HCT116 (cell line): ENCODE measurements around the gene KIF13A. TPM values are rescaled to one million over a fixed set of nuclear protein-coding genes. Genes with fewer than 3 reads are reported as not detected.

Experiments
- ATAC-seq: fragments of 200-7000 bp; cut with Tn5 transposase; 2 replicates; pipeline ENCODE4 v1.9.1; 2020; ENCODE audit warnings: mild to moderate bottlenecking, moderate library complexity
- BruUV-seq: library from RNA; stranded (reverse); fragments of 400-500 nt; replicated peaks from 2 replicates; lab custom pipeline; 2021; lab: Mats Ljungman, UMichigan
- CTCF ChIA-PET: fragments of 300-600 bp; sonication (Branson Sonifier 250); formaldehyde crosslinking; loops from one replicate; lab custom pipeline; 2021; ENCODE audit warnings: antibody characterized with exemption; lab: Charles Lee
- POLR2A ChIA-PET: fragments of 300-600, 350-600 bp; sonication (Branson Sonifier 250); formaldehyde crosslinking; loops from one replicate; lab custom pipeline; 2021; ENCODE audit warnings: antibody characterized with exemption; lab: Charles Lee
- RAD21 ChIA-PET, 2 experiments: fragments of 300-600 bp; sonication (Branson Sonifier 250); formaldehyde crosslinking; loops; one replicate each; lab custom pipeline; 2023; ENCODE audit warnings: low total read pairs in 2 of 2; ENCODE audit not compliant: uncharacterized antibody in 2 of 2, unreplicated experiment in 2 of 2, low non-redundant PET in 1 of 2; lab: Charles Lee
- DNase-seq: peaks from one replicate; pipeline ENCODE4 v3.0.0-alpha.2; 2010; ENCODE audit warnings: low read depth, low spot score
- H2AFZ ChIP-seq: fragments of 200-600 bp; shearing (Covaris generic), sonication (generic); 2 replicates; pipeline ENCODE4 v1.6.1; 2017; ENCODE audit warnings: low read depth, mixed run types, mixed read lengths, antibody characterized with exemption, low read length; ENCODE audit not compliant: poor library complexity, severe bottlenecking
- H3K27ac ChIP-seq: 2 replicates; pipeline ENCODE4 v1.5.1; 2012; ENCODE audit warnings: low read depth, low read length
- H3K27me3 ChIP-seq: fragments of 200-600 bp; sonication (generic); 2 replicates; pipeline ENCODE4 v1.6.1; 2016; ENCODE audit warnings: mixed run types, low read length, mixed read lengths; ENCODE audit not compliant: insufficient read depth
- H3K36me3 ChIP-seq, 2 experiments: fragments of 200-500 bp in 1 of 2; fragments of 200-600 bp in 1 of 2; sonication (Bioruptor generic) in 1 of 2; sonication (generic) in 1 of 2; 2 replicates each; pipeline versions ENCODE4 v1.5.1 to v1.6.1; 2014 to 2016; ENCODE audit warnings: low read length in 2 of 2, inconsistent platforms in 1 of 2, mixed read lengths in 1 of 2, mixed run types in 1 of 2; ENCODE audit not compliant: insufficient read depth in 2 of 2, control insufficient read depth in 1 of 2
- H3K4me1 ChIP-seq, 2 experiments: fragments of 200-600 bp in 1 of 2; sonication (generic) in 1 of 2; 2 replicates each; pipeline versions ENCODE4 v1.5.1 to v1.6.1; 2012 to 2017; ENCODE audit warnings: low read length in 2 of 2, inconsistent platforms in 1 of 2, mild to moderate bottlenecking in 1 of 2, mixed read lengths in 1 of 2, mixed run types in 1 of 2, moderate library complexity in 1 of 2; ENCODE audit not compliant: insufficient read depth in 2 of 2, control insufficient read depth in 1 of 2
- H3K4me2 ChIP-seq: fragments of 200-600 bp; sonication (generic); 2 replicates; pipeline ENCODE4 v1.6.1; 2017; ENCODE audit warnings: mixed run types, low read length, mixed read lengths
- H3K4me3 ChIP-seq, 2 experiments: fragments of 200-600 bp in 1 of 2; sonication (generic) in 1 of 2; replicated peaks in 1 of 2; 2 replicates each; pipeline ENCODE4 v1.5.1; 2011 to 2016; ENCODE audit warnings: low read length in 2 of 2, control low read depth in 1 of 2, low read depth in 1 of 2, mild to moderate bottlenecking in 1 of 2, mixed read lengths in 1 of 2, mixed run types in 1 of 2
- H3K79me2 ChIP-seq: fragments of 200-600 bp; sonication (generic); 2 replicates; pipeline ENCODE4 v1.6.1; 2017; ENCODE audit warnings: mild to moderate bottlenecking, mixed run types, low read length, moderate library complexity, mixed read lengths; ENCODE audit not compliant: insufficient read depth
- H3K9ac ChIP-seq: fragments of 200-600 bp; sonication (generic); 2 replicates; pipeline ENCODE4 v1.6.1; 2016; ENCODE audit warnings: low read length, mixed read lengths
- H3K9me2 ChIP-seq: fragments of 200-600 bp; sonication (generic), shearing (Covaris generic); 2 replicates; pipeline ENCODE4 v1.6.1; 2017; ENCODE audit warnings: mixed run types, mild to moderate bottlenecking, moderate library complexity; ENCODE audit not compliant: insufficient read depth
- H3K9me3 ChIP-seq, 2 experiments: fragments of 200-500 bp in 1 of 2; fragments of 200-600 bp in 1 of 2; sonication (Bioruptor generic) in 1 of 2; sonication (generic) in 1 of 2; 2 replicates each; pipeline ENCODE4 v1.6.1; 2014 to 2017; ENCODE audit warnings: low read length in 2 of 2, mixed read lengths in 2 of 2, inconsistent platforms in 1 of 2, low read depth in 1 of 2, mild to moderate bottlenecking in 1 of 2, mixed run types in 1 of 2, moderate library complexity in 1 of 2; ENCODE audit not compliant: control insufficient read depth in 1 of 2, insufficient read depth in 1 of 2
- H4K20me1 ChIP-seq: fragments of 200-600 bp; sonication (generic), shearing (Covaris generic); 2 replicates; pipeline ENCODE4 v1.6.1; 2017; ENCODE audit warnings: mixed run types, mild to moderate bottlenecking, moderate library complexity; ENCODE audit not compliant: insufficient read depth
- ATF3 ChIP-seq: IDR thresholded peaks from 2 replicates; pipeline ENCODE4 v1.6.1; 2012
- CBX3 ChIP-seq: IDR thresholded peaks from 2 replicates; pipeline ENCODE4 v1.6.1; 2012; ENCODE audit warnings: low read depth
- CEBPB ChIP-seq: IDR thresholded peaks from 2 replicates; pipeline ENCODE4 v1.6.1; 2012; ENCODE audit warnings: low read depth
- EGR1 ChIP-seq: IDR thresholded peaks from 2 replicates; pipeline ENCODE4 v1.6.1; 2012; ENCODE audit warnings: low read depth
- EZH2phosphoT487 ChIP-seq: fragments of 200-600 bp; IDR thresholded peaks from 2 replicates; pipeline ENCODE4 v1.6.1; 2018; ENCODE audit warnings: antibody characterized with exemption, borderline replicate concordance
- JUND ChIP-seq: IDR thresholded peaks from 2 replicates; pipeline ENCODE4 v1.6.1; 2012
- POLR2A ChIP-seq: IDR thresholded peaks from 2 replicates; pipeline ENCODE4 v1.7.0; 2011; ENCODE audit warnings: borderline replicate concordance; ENCODE audit not compliant: insufficient read depth, insufficient read length; ENCODE audit errors: extremely low read depth
- POLR2AphosphoS5 ChIP-seq: IDR thresholded peaks from 2 replicates; pipeline ENCODE4 v1.6.1; 2011; ENCODE audit warnings: mild to moderate bottlenecking, low read depth, low read length, moderate library complexity
- RAD21 ChIP-seq: IDR thresholded peaks from 2 replicates; pipeline ENCODE4 v1.6.1; 2012; ENCODE audit warnings: low read depth, mild to moderate bottlenecking
- REST ChIP-seq: IDR thresholded peaks from 2 replicates; pipeline ENCODE4 v1.6.1; 2012; ENCODE audit warnings: low read depth
- SIN3A ChIP-seq: IDR thresholded peaks from 2 replicates; pipeline ENCODE4 v1.6.1; 2012; ENCODE audit warnings: low read depth
- SP1 ChIP-seq: IDR thresholded peaks from 2 replicates; pipeline ENCODE4 v1.6.1; 2012; ENCODE audit warnings: low read depth
- SRF ChIP-seq: IDR thresholded peaks from 2 replicates; pipeline ENCODE4 v1.6.1; 2012; ENCODE audit warnings: low read depth
- TCF7L2 ChIP-seq: IDR thresholded peaks from 2 replicates; pipeline ENCODE4 v1.7.0; 2011; ENCODE audit warnings: borderline replicate concordance, inconsistent platforms; ENCODE audit not compliant: insufficient read depth, insufficient read length; ENCODE audit errors: extremely low read depth
- YY1 ChIP-seq: IDR thresholded peaks from 2 replicates; pipeline ENCODE4 v1.6.1; 2011; ENCODE audit warnings: low read length, low read depth, moderate library complexity, mild to moderate bottlenecking; ENCODE audit not compliant: insufficient replicate concordance; ENCODE audit errors: extremely low read depth
- ZBTB33 ChIP-seq: IDR thresholded peaks from 2 replicates; pipeline ENCODE4 v1.6.1; 2011; ENCODE audit warnings: mild to moderate bottlenecking, low read length, moderate library complexity; ENCODE audit not compliant: insufficient replicate concordance; ENCODE audit errors: extremely low read depth
- ZFX ChIP-seq: fragments of 450-650 bp; IDR thresholded peaks from 2 replicates; pipeline ENCODE4 v1.6.1; 2017
- ZNF274 ChIP-seq: fragments of 200-500 bp; sonication (Bioruptor generic); IDR thresholded peaks from 2 replicates; pipeline ENCODE4 v1.6.1; 2014; ENCODE audit warnings: mild to moderate bottlenecking, low read depth, low read length, inconsistent platforms
- intact Hi-C: fragments of 100-400 bp; cut with micrococcal nuclease; formaldehyde crosslinking; loops from 2 replicates; pipeline ENCODE4 v1.10.0; 2022
- total RNA-seq: library from RNA; stranded (reverse); gene quantifications from one replicate; pipeline ENCODE4 v1.2.1, GENCODE V29; 2021; ENCODE audit not compliant: unreplicated experiment
- TF ChIP-seq, protein P1 (sequence below), 3 experiments: fragments of 200-600 bp in 1 of 3; sonication (generic) in 1 of 3; IDR thresholded peaks in 2 of 3; conservative IDR thresholded peaks in 1 of 3; 2 replicates each; pipeline ENCODE4 v1.5.1; 2012 to 2017; ENCODE audit warnings: low read depth in 2 of 3, low read length in 2 of 3, antibody characterized with exemption in 1 of 3, borderline replicate concordance in 1 of 3, control low read depth in 1 of 3, mild to moderate bottlenecking in 1 of 3, mixed read lengths in 1 of 3, mixed run types in 1 of 3, moderate library complexity in 1 of 3; ENCODE audit not compliant: insufficient read depth in 1 of 3
- TF ChIP-seq, protein P2 (sequence below): IDR thresholded peaks from 2 replicates; pipeline ENCODE4 v1.6.1; 2012

The KIF13A gene
- total RNA-seq, 1 experiment from 2014 or later: 23.1 TPM

DNA sequence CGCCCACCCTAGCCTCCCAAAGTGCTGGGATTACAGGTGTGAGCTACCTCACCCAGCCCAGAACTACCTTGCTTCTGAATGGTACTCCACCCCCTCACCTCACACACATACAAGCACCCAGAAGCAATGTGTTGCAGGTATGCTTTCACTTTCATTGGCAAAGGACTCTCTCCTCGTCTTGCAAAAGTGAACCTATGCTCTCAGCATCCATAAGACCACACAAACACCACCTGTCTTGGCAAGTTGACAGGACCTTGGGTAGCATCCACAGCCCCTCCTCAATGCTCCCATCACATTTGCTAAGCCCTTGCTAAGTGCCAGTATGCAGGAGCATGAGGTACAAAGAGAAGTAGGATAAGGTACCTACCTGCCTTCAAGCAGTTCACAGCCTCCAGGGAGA, 3.7 kb downstream of the KIF13A start:
- H3K9me2 ChIP-seq: no peaks in the 10 kb centered on the region
- POLR2A ChIA-PET: interaction anchor here (0.7 kb wide), 1 partner anchor 25 kb away, joined by 4 read pairs; no protein-coding TSS in a partner anchor
- TF ChIP-seq JUND: no peak
- no peak for TF ChIP-seq RAD21
- TF ChIP-seq POLR2AphosphoS5: no peak
- TF ChIP-seq TCF7L2: no peak
- no peak for TF ChIP-seq ZBTB33
- no peak for TF ChIP-seq CEBPB
- no peak for TF ChIP-seq EGR1
- no peak for TF ChIP-seq REST
- TF ChIP-seq, protein P1, sequence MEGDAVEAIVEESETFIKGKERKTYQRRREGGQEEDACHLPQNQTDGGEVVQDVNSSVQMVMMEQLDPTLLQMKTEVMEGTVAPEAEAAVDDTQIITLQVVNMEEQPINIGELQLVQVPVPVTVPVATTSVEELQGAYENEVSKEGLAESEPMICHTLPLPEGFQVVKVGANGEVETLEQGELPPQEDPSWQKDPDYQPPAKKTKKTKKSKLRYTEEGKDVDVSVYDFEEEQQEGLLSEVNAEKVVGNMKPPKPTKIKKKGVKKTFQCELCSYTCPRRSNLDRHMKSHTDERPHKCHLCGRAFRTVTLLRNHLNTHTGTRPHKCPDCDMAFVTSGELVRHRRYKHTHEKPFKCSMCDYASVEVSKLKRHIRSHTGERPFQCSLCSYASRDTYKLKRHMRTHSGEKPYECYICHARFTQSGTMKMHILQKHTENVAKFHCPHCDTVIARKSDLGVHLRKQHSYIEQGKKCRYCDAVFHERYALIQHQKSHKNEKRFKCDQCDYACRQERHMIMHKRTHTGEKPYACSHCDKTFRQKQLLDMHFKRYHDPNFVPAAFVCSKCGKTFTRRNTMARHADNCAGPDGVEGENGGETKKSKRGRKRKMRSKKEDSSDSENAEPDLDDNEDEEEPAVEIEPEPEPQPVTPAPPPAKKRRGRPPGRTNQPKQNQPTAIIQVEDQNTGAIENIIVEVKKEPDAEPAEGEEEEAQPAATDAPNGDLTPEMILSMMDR (IDR thresholded peaks at IDR 0.05 in 2 of 3, conservative IDR thresholded peaks at IDR 0.05 in 1 of 3; ENCODE audit: borderline replicate concordance in 1 of 3, insufficient read depth in 1 of 3, low read depth in 2 of 3, low read length in 2 of 3): no peak
- TF ChIP-seq SP1: no peak
- TF ChIP-seq ZNF274: no peak
- TF ChIP-seq, protein P2, sequence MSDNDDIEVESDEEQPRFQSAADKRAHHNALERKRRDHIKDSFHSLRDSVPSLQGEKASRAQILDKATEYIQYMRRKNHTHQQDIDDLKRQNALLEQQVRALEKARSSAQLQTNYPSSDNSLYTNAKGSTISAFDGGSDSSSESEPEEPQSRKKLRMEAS: no peak
- TF ChIP-seq CBX3: no peak
- TF ChIP-seq ZFX: no peak
- no peak for TF ChIP-seq SRF
- no peak for TF ChIP-seq ATF3
- TF ChIP-seq POLR2A: no peak
- no peak for TF ChIP-seq YY1
- no peak for TF ChIP-seq EZH2phosphoT487
- TF ChIP-seq SIN3A: no peak
- RAD21 ChIA-PET: no interaction called here
- no TSS peak for BruUV-seq
- no peaks in the 10 kb centered on the region for H4K20me1 ChIP-seq
- intact Hi-C loops: no loop called here
- DNase-seq (no peak), ATAC-seq (no peak)
- no peak overlapping the region for H3K4me3 ChIP-seq
- CTCF ChIA-PET: no interaction called here
- peaks cover 14% of the 10 kb centered on the region; the same call in 1 of the 2 replicates for H3K79me2 ChIP-seq
- H3K9ac ChIP-seq: no peak overlapping the region
- no peaks in the 10 kb centered on the region for H3K9me3 ChIP-seq
- no peak overlapping the region for H2AFZ ChIP-seq
- H3K4me2 ChIP-seq: no peak overlapping the region
- no peaks in the 10 kb centered on the region for H3K36me3 ChIP-seq
- H3K27me3 ChIP-seq: no peaks in the 10 kb centered on the region
- no peak overlapping the region for H3K27ac ChIP-seq
- H3K4me1 ChIP-seq: peaks cover 6 to 30% of the 10 kb centered on the region in 2 experiments
